Spleen (tissue), 7 donors: ENCODE measurements around the gene TPO.

ENCODE experiments used
- POLR2A ChIP-seq, 3 donors: fragments of 450-650 bp; IDR thresholded peaks; one replicate each; pipeline ENCODE4 v1.5.1; 2017; ENCODE audit warnings: antibody characterized with exemption in 3 of 3, mild to moderate bottlenecking in 1 of 3
- TF ChIP-seq, protein P1 (sequence below), 11 experiments: fragments of 200-600 bp in 7 of 11; fragments of 450-650 bp in 4 of 11; sonication (generic) in 4 of 11; IDR thresholded peaks in 8 of 11; conservative IDR thresholded peaks in 3 of 11; 1 replicate in 7 of 11; 2 replicates in 4 of 11; pipeline versions ENCODE4 v1.4.0 to v1.8.0; 2016 to 2021; ENCODE audit warnings: antibody characterized with exemption in 11 of 11, inconsistent platforms in 4 of 11, mild to moderate bottlenecking in 1 of 11
- donor health status: DM: no; HTN: no; CAD: no; lungs with moderate emphysema.
- donor health status: DM: no; HTN: no; CAD: no.
- donor health status: DM: no; HTN: no; CAD: no.

DNA sequence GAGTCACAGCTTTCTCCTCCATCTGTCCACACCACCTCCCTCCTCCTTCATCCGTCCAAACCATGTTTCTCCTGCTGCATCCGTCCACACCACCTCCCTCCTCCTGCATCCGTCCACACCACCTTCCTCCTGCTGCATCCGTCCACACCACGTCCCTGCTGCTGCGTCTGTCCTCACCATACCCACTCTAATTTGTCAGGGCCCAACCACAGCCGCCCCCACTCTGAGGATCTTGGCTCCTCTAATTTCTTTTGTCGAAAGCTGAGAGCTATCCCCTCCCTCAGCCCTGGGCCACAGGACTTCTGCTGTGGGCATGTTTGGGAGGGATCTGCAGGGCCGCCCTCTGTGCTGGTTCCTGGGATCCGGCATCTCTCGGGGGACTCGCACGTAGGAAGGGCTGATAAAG lies 67.4 kb downstream of the TPO start:
- TF ChIP-seq, protein P1, sequence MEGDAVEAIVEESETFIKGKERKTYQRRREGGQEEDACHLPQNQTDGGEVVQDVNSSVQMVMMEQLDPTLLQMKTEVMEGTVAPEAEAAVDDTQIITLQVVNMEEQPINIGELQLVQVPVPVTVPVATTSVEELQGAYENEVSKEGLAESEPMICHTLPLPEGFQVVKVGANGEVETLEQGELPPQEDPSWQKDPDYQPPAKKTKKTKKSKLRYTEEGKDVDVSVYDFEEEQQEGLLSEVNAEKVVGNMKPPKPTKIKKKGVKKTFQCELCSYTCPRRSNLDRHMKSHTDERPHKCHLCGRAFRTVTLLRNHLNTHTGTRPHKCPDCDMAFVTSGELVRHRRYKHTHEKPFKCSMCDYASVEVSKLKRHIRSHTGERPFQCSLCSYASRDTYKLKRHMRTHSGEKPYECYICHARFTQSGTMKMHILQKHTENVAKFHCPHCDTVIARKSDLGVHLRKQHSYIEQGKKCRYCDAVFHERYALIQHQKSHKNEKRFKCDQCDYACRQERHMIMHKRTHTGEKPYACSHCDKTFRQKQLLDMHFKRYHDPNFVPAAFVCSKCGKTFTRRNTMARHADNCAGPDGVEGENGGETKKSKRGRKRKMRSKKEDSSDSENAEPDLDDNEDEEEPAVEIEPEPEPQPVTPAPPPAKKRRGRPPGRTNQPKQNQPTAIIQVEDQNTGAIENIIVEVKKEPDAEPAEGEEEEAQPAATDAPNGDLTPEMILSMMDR (IDR thresholded peaks at IDR 0.05 in 8 of 11, conservative IDR thresholded peaks at IDR 0.05 in 3 of 11): no peak
- no peak for TF ChIP-seq POLR2A (IDR thresholded peaks at IDR 0.05)
